NOMO-1 treated with DMSO at 0.1 percent for 48 hours (cell line): ENCODE data around the gene HSP90AB1.
A peak's percentile ranks its signal among the peaks of the same experiment; 100 is the strongest.

Experiments
- DNase-seq: peaks from one replicate; lab custom pipeline; 2025; ENCODE audit not compliant: unreplicated experiment; lab: John Stamatoyannopoulos, UW

The HSP90AB1 gene

GRCh38 chr6:44235269-44235668, 11.6 kb upstream of the HSP90AB1 start:
- no peak for DNase-seq

GRCh38 chr6:44235891-44236516, 10.9 kb upstream of the HSP90AB1 start:
- DNase-seq, result no peak

GRCh38 chr6:44237021-44237812, 9.7 kb upstream of the HSP90AB1 start:
- peak; percentile 87 for DNase-seq

DNA sequence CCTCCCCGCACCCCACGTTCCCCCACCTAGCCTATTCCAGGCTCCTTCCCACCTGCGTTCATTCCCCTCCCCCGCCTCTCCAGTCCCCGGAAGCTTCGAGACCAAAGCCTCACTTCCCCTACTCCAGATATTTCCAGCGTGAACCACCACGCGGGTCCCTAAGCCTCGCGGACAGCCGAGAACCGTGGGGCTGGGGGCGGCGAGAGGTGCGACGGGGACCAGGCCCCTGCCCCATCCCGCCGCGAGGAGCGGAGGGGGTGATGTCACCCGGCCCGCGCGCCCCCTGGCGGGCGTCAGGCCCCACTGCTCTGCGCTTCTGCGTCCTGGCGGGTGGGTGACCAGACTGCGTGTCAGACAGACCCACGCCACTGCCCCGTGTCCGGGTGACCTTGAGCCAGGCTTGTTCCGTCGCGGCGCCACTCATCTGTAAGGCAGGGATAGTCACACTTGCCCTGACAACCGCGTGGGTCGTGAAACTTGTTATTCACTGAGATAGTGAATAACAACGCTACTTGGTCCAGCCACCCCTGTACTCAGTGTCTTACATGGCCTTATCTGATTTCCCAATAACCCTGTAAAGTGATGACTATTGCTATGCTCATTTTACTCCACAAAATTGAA, 9.0 kb upstream of the HSP90AB1 start:
- peak; percentile 36 for DNase-seq

GRCh38 chr6:44238687-44239350, 8.1 kb upstream of the HSP90AB1 start:
- DNase-seq, result no peak

DNA sequence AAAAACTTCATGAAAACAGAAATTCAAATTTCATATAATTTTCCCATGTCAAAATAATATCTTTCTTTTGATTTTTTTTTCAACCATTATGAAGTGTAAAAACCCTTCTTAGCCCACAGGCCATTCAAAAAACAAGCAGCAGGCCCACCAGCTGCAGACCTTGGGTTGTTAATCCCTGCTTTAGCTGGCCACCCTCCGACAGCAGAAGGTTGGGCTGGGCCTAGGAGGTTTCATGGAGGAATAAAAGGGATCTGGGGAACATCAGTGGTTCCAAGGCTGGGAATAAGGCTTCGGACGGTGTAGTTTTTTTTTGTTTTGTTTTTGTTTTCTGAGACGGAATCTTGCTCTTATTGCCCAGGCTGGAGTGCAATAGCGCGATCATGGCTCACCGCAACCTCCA, 3.6 kb upstream of the HSP90AB1 start:
- DNase-seq, result no peak

DNA sequence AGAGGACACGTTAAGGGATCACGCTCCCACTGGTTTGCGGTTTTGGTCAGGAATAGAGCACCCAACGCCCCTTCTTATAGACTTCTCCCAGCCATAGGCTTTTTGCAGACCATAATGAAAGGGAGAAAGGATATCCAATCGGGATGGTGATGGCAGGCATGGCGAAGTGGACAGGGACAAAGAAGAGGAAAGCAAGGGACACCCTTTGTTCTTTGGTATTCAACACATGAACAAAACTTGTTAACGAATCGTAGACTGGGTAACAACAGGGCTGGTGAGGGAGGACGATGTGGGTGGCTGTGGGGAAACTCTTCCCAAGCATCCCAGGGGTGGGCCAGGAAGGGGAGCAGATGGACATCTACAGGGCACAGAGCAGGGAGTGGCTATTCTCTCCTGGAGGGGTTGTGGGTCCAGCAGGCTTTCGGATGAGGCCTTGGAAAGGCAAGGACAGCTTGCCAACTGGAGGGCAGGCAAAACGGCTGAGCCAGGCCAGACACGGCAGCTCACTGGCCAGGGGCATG, 1.4 kb upstream of the HSP90AB1 start:
- no peak for DNase-seq

GRCh38 chr6:44245912-44246662, 814 bp upstream of the HSP90AB1 start:
- DNase-seq, result peak; percentile 56

DNA sequence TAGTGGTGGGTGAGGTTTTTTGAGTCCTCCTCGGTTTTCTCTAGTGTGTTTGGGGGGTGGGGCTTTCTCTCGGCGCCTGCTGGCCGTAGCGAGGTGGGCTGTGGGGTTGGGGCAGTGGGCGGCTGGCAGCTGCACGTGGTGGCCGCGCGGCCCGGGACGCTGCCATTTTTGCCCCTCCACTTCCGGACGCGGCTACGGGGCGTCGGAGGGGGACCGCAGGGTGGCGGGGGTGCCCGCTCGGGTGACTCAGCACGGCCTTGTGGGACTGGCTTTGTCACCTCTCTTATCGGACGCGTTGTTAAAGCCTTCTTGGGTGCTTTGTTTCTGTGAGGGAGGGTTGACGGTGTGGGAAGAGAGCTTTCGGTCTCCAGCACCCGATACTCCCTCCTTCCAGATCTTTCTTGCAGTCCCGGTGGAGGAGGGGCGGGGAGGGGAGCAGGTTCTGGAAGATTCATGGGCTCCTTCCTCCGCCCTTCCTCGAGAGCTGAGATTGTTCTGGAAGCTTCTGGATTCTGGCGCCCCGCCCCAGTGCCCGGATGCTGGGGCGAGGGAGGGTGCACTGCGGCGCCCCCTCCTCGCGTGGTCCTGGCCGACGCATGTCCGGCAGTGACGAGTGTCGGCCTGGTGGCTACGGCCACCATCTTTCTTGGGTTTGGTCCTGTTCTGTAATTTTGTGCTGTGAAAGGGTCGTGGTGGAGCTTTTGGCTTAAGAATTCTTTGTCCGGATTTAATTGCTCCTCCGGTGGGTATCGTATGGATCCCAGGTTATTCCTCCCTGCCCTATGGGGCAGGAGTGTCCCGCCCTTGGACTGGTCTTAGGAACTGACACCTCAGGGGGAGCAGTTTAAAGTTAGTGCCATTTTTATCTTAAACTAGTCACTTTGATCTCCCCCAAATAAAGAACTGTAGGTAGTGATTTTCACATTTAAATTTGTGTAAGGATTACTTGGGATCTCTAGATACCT, 719 bp downstream of the HSP90AB1 start:
- DNase-seq, result peak; percentile 48

- DNase-seq, result no peak
Measured at GRCh38 chr6:44248579-44248978, 1.7 kb downstream of the HSP90AB1 start.

GRCh38 chr6:44249082-44249748, 2.3 kb downstream of the HSP90AB1 start:
- DNase-seq, result no peak

DNA sequence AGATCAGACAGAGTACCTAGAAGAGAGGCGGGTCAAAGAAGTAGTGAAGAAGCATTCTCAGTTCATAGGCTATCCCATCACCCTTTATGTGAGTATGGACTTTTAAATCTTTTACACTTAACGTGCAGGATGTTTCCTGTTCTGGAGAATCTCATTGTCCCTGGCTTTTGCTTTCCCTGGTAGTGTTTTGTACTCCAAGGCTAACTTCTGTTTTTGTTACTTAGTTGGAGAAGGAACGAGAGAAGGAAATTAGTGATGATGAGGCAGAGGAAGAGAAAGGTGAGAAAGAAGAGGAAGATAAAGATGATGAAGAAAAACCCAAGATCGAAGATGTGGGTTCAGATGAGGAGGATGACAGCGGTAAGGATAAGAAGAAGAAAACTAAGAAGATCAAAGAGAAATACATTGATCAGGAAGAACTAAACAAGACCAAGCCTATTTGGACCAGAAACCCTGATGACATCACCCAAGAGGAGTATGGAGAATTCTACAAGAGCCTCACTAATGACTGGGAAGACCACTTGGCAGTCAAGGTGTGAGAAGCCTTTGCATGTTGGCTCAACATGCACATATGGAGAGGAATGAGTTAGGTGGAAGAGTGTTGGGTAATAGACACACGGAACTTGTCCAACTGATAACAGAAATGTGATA, 3.3 kb downstream of the HSP90AB1 start:
- no peak for DNase-seq

DNA sequence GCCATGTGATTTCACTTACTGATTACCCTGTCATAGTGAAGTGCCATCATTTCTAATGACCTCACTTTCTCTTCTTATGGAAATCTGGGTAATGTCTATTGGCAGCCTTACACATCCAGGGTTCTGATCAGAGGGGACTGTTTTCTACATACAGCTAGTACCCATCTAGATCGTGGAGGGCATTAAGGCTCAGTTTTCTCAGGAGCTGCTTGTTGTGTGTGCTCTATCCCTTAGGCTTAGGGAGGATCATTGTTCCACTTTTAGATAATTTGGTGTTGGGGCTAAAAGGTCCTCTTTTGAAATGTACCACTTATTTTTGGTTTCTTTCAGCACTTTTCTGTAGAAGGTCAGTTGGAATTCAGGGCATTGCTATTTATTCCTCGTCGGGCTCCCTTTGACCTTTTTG, 3.8 kb downstream of the HSP90AB1 start:
- DNase-seq, result no peak

- no peak for DNase-seq
Measured at GRCh38 chr6:44251576-44252524, 4.9 kb downstream of the HSP90AB1 start.

DNA sequence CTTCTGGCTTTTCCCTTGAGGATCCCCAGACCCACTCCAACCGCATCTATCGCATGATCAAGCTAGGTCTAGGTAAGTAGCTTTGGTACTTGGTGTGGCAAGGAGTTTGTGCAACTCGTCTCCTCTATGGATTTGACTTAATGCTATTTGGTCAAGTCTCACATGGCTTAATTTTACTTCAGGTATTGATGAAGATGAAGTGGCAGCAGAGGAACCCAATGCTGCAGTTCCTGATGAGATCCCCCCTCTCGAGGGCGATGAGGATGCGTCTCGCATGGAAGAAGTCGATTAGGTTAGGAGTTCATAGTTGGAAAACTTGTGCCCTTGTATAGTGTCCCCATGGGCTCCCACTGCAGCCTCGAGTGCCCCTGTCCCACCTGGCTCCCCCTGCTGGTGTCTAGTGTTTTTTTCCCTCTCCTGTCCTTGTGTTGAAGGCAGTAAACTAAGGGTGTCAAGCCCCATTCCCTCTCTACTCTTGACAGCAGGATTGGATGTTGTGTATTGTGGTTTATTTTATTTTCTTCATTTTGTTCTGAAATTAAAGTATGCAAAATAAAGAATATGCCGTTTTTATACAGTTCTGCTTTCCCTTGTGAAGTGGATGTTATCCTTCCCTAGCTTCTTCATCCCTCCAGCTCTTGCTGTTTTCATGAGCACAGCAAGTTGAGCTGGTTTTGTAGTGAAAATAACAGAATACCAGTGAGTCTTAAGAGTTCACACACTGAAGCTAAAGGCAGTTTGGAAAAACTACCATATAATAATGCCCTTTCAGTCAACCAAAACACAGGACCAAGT, 6.6 kb downstream of the HSP90AB1 start:
- peak; percentile 23 for DNase-seq
